UCSD-AML1 (cell line): ENCODE results near the gene GNAL.
A peak's percentile ranks its signal among the peaks of the same experiment; 100 is the strongest.
"Not testable (repeated sequence)": the region's sequence is repeated elsewhere in the genome, so short reads cannot be mapped to it uniquely, and the experiment has no call there.

Experiments used
- DNase-seq: peaks from one replicate; lab custom pipeline; 2025; ENCODE audit not compliant: unreplicated experiment; lab: John Stamatoyannopoulos, UW

Gene GNAL

DNA sequence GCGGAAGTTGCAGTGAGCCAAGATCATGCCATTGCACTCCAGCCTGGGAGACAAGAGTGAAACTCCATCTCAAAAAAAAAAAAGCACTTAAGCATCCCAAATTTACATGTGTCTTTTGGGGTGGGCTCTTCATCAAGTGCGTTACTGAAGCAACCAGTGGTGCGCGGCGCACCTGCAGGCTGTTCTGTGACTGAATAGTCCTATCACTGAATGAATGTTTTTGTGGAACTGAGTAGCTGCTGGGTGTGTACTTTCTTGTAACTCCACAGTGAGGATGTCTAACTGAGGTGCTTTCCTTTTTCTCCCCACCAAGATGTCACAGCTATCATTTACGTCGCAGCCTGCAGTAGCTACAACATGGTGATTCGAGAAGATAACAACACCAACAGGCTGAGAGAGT lies 179.2 kb downstream of the GNAL start:
- DNase-seq: no peak

DNA sequence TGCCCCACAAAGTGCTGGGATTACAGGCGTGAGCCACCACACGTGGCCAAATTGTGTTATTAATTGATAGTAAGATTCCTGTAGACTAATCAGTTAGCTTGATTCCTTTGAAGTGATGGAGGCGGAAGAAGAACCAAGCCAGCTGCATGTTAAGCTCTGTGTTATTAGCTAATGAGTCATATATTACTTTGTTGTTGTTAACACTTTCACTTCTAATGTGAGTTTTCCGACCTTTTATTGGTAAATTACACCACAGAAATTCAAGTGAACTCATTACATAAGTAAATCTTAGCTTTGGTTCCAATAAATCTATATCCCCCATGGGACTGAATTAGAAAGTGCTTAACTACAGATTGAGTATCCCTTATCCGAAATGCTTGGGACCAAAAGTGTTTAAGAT lies 182.4 kb downstream of the GNAL start:
- no peak for DNase-seq

- peak; percentile 18 for DNase-seq
These were observed 183.5 kb downstream of the GNAL start for GRCh38 chr18:11872479-11873136.

GRCh38 chr18:11873670-11874340 lies 184.7 kb downstream of the GNAL start:
- no peak for DNase-seq

DNA sequence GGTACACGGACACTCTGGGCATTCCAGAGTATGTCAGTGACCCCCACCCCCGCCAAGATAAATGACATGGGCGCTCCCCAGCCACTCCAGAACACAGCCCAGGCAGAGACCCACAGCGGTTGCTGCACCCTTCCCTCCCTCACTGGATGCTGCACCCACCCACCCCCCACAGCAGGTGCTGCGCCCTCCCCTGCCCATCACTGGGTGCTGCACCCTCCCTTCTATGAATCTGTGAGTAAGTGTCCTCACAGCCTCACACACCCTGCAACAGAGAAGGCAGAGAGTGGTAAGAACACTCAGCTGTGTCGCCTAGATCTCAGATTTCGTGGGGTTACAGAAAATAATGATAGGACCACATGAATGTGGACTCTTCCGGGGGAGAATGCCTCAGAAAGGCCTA lies 185.6 kb downstream of the GNAL start:
- DNase-seq: no peak

DNA sequence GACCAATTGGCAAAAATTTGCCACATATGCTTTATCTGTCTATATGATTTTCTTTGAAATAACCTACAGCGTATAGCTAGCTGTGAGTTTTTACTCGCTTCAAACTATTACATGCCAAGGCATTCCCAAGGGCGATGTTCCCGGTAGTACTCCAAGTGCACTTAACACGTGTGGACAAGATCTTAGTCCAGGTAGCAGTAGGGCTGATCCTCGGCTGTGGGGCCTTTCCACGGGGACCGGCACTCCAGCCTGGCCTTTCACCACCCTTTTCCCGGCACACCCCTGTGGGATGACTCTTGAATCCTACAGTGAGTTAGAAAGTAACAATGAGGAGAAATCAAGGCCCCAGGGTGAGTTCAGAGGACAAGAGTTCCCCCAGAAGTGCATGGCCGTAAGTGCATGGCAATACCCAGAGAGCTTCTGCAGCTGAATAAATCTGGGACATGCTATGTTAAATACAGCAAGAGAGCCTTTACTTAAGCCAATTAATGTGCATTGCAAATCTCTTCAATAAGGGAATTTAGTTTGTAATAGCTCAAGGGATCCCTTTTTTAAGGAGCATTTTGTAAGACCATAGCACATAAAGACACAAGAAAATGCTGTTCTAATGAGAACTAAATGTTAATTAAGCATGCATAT lies 188.6 kb downstream of the GNAL start:
- no peak for DNase-seq

GRCh38 chr18:11880586-11881304 lies 191.7 kb downstream of the GNAL start:
- no peak for DNase-seq

- no peak for DNase-seq
These were observed 193.6 kb downstream of the GNAL start for GRCh38 chr18:11882636-11883035.

- no peak for DNase-seq
These were observed 194.1 kb downstream of the GNAL start for GRCh38 chr18:11883153-11883552.

GRCh38 chr18:11884396-11885030 lies 195.4 kb downstream of the GNAL start:
- DNase-seq: no peak

DNA sequence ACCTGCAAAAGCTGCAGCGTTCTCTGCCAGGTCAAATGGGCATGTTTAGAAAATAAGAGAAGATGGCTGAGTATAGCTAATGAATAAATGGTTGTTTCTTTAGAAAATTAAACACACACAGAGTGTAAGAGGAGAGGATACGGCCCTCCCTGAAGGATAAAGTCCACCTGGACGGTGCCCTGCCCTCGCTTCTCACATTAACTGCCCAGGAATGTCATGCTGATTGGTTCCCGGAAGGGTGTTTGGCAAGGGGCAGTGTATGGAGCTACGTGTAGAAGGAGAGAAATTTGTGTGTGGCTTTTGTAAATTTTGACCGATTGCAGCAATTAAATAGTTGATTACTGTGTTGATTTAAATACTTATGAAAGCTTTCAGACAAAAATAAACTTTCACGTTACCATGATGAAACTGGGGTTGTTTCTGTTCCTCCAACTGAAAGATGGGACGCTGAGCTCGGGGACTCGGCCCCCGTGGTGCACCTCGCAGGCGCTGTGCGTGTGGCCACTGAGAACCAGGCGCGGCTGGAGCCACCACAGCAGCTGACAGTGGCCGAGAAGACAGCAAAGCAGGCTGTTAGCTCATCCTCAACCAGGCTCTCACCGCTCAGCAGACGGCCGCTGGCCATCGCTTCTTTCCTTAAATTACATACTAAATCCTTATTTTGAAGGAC lies 196.3 kb downstream of the GNAL start:
- DNase-seq: no peak

GRCh38 chr18:11886577-11887110 lies 197.6 kb downstream of the GNAL start:
- DNase-seq: no peak

DNA sequence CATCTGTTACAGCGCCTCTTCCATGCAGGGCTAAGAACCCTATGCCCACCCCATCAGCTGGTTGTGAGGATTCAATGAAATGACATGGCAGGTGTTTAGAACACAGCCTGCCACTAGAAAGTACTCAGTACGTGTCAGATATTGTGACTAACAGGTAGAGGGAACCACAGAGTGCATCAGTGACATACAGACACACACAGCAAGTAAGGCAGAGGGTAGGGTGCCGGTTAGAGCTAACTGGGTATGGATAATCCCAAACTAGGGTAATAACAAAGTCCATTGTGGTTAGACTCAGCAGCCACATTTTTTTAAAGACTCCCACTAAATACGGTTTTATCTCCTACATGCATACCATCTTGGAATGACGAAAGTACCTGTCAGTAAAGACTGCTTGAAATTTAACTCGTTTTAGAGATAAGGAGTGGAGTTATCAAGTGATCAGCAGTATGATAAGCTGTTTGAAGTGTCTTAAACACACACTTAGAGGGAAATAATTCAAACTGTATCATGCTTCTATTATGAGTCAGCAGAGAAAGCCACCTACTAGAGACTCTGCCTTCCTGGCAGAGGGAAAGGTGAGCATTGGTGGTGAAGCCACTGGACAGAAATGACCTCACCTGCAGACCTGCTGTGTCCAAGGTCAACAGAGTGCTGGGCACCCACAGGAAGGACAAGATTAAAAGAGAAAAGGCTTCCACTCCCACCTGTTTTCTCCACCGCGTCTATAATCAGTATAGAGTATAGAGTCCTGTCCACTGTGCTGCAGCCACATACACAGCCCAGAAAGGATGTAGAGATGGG lies 198.5 kb downstream of the GNAL start:
- no peak for DNase-seq

GRCh38 chr18:11888726-11889125 lies 199.7 kb downstream of the GNAL start:
- no peak for DNase-seq

GRCh38 chr18:11889284-11889683 lies 200.2 kb downstream of the GNAL start:
- no peak for DNase-seq

DNA sequence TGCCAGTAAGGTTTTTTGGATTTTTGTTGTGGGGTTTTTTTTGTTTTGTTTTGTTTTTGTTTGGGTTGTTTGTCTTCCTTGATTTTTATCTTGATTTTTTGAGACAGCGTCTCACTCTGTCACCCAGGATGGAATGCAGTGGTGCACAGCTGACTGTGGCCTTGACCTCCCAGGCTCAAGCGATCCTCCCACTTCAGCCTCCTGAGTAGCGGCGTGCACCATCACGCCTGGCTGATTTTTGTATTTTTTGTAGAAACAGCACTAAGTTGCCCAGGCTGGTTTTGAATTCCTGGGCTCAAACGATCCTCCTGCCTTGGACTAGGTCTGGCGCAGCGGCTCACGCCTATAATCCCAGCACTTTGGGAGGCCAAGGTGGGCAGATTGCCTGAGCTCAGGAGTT lies 202.7 kb downstream of the GNAL start:
- DNase-seq: no peak

DNA sequence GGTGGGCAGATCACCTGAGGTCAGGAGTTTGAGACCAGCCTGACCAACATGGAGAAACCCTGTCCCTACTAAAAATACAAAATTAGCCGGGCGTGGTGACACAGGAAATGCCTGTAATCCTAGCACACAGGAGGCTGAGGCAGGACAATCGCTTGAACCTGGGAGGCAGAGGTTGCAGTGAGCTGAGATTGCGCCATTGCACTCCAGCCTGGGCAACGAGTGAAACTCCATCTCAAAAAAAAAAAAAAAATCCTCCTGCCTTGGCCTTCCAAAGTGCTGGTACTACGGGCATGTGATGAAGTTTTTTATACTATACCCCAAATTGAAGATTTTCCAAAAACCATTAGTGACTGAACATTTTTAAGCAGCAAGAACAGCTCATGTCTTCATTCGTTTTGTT lies 203.4 kb downstream of the GNAL start:
- DNase-seq: not testable (repeated sequence)

DNA sequence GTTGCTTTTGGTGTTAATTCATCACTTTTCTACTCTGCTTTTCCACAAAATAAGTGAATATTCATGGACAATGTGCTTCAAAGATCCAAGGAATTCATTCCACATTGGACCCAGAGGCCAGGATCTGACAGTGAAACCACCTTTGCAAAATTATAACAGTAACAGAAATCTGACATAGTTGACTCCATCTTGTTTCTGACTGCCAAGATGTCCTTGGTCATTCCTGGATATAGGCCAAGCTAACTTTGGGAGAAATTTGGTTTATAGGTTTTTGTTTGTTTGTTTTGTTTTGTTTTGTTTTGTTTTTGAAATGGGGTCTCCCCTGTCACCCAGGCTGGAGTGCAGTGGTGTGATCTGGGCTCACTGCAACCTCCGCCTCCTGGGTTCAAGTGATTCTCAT lies 208.7 kb downstream of the GNAL start:
- DNase-seq: no peak

DNA sequence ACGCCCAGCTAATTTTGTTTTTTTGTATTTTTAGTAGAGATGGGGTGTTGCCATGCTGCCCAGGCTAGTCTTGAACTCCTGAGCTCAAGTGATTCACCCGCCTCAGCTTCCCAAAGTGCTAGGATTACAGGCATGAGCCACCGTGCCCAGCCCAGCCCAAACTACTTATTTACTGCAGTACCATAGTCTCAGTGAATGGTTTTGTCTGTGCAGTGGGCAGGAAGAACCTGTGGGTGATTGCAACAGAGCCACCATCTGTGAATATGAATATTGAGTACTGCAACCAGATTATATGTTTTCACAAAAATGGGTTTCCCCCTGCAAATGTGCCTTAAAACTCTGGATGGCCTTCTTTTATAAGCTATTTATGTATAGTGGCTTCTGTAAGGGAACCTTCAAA lies 210.0 kb downstream of the GNAL start:
- no peak for DNase-seq
